NB4 (cell line): Measurements from ENCODE around the gene KLHL21.

Source experiments
- DNase-seq: peaks from one replicate; pipeline ENCODE4 v3.0.0; 2010; ENCODE audit warnings: low read depth
- H3K4me3 ChIP-seq: one replicate; pipeline ENCODE4 v1.5.1; 2011; ENCODE audit warnings: mild to moderate bottlenecking, low read depth, low read length, moderate library complexity
- MYC ChIP-seq: IDR thresholded peaks from 2 replicates; pipeline ENCODE4 v1.6.1; 2011; ENCODE audit warnings: low read depth, low read length
- POLR2A ChIP-seq: IDR thresholded peaks from 2 replicates; pipeline ENCODE4 v1.6.1; 2011; ENCODE audit warnings: mild to moderate bottlenecking; ENCODE audit not compliant: insufficient read length; ENCODE audit errors: extremely low read depth
- TF ChIP-seq, protein P1 (sequence below): IDR thresholded peaks from 2 replicates; pipeline ENCODE4 v1.6.1; 2011; ENCODE audit warnings: low read depth, low read length
- TF ChIP-seq, protein P2 (sequence below): IDR thresholded peaks from one replicate; pipeline ENCODE4 v1.5.1; 2012; ENCODE audit warnings: low read depth, low read length

KLHL21 gene

DNA sequence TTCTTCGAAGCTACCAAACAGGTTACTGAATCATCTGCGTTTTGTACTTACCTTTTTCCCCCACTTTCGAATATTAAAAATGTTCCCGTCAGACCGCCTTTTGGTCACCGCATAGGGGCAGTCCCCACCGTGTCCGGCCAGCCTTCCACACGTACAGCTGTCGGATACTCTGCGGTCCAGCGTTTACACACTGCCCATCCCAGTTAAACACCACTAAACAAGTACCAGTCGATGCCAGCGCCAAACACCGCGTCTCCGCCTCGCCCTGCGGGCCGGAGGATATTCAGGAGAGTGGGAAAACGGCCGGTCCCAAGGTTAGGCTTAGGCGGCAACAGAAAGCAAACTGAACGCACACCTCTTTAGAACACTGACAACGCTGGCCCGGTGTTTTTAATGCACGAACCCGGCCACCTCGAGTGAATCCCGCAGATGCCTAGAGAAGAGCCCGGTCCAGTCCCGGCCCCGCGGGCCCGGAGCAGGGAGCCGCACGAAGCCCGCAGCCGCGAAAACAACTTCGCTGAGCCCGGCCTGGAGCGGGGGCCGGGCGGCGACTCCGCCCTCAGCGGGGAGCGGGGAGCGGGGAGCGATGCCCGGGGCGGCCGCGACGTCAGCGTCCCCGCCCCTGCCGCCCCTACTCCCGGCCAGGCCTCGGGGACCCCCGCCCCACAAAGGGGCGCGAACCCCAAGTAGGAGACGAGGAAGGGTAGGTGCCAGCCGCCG is 10.1 kb upstream of the KLHL21 start:
- peak overlapping the region; percentile 62 for H3K4me3 ChIP-seq
- no peak for TF ChIP-seq POLR2A
- TF ChIP-seq, protein P1, sequence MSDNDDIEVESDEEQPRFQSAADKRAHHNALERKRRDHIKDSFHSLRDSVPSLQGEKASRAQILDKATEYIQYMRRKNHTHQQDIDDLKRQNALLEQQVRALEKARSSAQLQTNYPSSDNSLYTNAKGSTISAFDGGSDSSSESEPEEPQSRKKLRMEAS, result no peak
- TF ChIP-seq MYC, result no peak
- TF ChIP-seq, protein P2, sequence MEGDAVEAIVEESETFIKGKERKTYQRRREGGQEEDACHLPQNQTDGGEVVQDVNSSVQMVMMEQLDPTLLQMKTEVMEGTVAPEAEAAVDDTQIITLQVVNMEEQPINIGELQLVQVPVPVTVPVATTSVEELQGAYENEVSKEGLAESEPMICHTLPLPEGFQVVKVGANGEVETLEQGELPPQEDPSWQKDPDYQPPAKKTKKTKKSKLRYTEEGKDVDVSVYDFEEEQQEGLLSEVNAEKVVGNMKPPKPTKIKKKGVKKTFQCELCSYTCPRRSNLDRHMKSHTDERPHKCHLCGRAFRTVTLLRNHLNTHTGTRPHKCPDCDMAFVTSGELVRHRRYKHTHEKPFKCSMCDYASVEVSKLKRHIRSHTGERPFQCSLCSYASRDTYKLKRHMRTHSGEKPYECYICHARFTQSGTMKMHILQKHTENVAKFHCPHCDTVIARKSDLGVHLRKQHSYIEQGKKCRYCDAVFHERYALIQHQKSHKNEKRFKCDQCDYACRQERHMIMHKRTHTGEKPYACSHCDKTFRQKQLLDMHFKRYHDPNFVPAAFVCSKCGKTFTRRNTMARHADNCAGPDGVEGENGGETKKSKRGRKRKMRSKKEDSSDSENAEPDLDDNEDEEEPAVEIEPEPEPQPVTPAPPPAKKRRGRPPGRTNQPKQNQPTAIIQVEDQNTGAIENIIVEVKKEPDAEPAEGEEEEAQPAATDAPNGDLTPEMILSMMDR, result no peak
- no peak for DNase-seq

DNA sequence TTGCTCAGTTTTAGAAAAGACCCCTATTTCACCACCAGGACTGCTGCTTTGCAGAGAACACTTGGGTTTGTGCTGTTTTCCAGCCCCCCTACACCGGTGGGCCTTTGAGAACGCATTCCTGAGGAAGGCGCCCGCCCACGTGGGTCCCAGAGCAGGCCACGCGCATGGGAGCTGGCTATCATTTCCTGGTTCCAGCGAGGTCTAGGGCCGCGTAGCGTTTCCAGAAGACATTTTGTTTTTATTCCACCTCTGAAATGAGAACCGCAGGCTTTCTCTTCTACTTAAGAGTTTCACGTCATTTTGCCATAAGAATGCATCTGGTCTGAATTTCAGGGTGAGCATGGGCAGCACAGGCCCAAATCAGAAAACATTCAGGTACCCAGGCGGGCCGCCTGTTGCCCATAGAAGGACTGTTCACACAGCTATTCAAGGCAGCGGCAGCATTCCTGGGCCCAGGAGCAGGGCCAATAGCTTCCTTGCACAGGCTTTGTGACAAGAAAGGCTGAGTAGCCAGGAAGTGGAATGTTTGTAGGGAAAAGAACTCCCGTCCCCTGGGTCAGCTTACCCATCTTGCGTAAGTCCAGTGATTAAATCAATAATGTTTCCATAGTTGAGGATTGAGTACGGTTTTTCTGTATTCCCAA is 1.4 kb upstream of the KLHL21 start:
- DNase-seq, result no peak
- TF ChIP-seq POLR2A (no peak), MYC (peak; percentile 60)
- TF ChIP-seq, protein P1, result peak; percentile 61
- H3K4me3 ChIP-seq, result peak overlapping the region; percentile 64

DNA sequence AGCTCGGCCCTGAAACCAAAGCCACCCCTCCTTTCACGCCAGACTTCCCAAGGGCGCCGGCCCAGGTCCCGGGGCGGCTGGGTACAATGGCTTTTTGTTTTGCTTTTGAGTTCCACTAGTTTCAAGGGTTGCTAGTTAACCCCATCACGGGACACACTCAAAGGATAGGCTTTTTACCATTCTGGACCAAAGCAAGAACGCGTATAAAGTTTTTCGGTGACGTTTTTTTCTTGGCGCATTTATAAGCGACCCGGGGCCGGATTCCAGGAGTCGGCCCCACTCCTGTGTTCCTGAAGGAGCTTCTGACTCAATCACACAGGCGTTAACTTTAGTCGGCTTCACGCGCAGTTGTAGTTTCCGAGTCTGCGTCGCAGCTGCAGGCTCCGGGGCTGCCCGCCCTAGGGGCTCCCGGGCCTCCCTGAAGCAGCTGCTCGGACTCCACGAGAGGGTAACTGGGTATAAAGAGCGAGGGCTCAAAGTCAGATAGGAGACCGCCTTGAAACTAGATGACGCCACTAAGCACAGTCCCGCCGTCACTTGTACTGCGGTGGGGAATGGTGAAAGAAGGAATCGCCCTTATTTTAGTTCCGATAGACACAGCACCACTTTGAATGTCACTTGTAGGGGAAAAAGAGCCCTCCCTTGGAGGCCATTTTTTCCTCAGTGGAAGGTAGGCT is 707 bp upstream of the KLHL21 start:
- TF ChIP-seq, protein P1, result no peak
- TF ChIP-seq, protein P2, result no peak
- TF ChIP-seq MYC (no peak), POLR2A (no peak)
- peak; percentile 85 for DNase-seq
- peak overlapping the region; percentile 64 for H3K4me3 ChIP-seq

DNA sequence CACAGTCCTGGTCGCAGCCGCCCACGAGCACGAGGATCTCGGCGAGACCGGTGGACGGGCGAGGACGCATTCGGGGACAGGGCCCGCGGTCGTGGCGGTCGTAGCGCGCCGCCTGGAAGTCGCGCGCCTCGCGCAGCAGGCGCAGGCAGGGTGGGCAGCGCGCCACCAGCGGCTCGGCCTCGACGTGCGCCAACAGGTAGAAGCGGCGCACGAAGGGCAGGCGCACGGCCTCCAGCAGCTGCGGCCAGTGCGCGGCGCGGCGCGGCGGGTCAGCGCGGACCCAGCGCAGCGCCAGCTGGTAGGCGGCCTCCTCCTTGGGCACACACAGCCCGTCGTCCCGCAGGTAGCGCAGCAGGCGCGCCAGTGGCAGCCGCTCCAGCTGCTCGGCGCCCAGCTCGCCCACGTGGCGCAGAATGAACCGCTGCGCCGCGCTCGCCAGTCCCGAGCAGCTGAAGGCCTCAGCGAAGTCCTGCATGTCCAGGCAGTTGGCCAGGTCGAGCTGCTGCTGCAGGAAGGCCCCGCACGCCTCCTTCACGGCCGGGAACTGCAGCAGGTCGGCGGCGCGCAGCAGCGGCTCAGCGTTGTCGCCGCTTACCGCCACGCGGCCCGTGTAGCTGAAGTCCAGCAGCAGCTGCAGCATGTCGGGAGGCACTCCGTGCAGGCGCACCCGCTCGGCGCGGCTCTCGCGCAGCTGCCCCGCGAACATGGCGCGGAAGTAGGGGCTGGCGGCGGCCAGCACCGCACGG is 573 bp downstream of the KLHL21 start:
- TF ChIP-seq, protein P1, result peak; percentile 61; the same call in 1 of the 2 replicates
- TF ChIP-seq POLR2A, result no peak
- peak; percentile 21; the same call in 1 of the 2 replicates for TF ChIP-seq MYC
- H3K4me3 ChIP-seq, result peak overlapping the region; percentile 95
- peak; percentile 56 for DNase-seq

DNA sequence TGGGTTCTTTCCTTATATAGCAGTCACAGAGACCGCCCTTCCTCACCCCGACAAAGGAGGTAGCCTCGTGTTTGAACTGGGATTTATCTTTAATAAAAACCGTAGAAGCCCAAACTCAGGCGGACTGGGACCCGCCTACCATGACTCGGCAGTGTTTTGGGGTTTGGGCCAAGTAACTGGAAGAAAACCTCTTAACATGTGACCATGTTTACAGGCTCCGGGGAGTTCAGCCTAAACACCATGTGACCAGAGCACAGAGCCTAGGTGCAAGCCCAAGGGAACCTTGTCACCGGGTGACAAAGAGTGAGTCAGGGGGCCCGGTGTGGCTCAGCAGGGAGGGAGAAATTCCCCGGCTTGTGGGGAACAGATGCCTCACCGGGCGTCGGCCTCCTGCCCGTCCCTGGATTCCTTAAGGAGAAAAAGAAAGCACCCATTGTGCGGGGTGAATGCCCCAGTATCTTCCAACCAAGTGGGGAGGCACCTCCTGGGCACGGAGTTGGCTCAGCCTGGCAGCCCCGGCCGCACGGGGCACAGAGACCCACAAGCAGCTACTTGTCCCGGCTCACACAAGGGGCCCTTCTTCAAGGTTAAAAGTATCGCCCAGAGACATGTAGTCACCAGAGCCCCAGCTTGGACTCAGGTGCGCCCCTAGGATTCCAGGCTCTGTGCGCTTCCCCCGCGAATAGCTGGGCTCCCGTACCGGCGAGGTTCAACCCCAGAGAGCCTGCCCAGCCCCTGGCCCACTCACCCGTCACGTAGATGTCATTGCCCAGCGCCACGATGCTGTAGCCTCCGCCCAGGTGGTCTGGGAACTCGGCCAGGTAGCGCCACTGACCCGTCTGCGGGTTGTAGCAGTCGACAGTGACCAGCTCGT is 1.4 kb downstream of the KLHL21 start:
- peak; percentile 90 for DNase-seq
- TF ChIP-seq, protein P1, result peak; percentile 98
- TF ChIP-seq, protein P2, result no peak
- TF ChIP-seq MYC, result peak; percentile 74; the same call in 1 of the 2 replicates
- TF ChIP-seq POLR2A, result no peak
- peak overlapping the region; percentile 95 for H3K4me3 ChIP-seq
